GM21515 (cell line): ENCODE data around the gene SNX30.

Experiments
- ATAC-seq: cut with Tn5 transposase; IDR thresholded peaks from one replicate; pipeline ENCODE4 v1.9.1; 2021; ENCODE audit not compliant: unreplicated experiment

Gene SNX30

GRCh38 chr9:112914524-112914923, 164.0 kb downstream of the SNX30 start:
- no peak for ATAC-seq

- ATAC-seq = no peak
Measured at GRCh38 chr9:112917047-112917986, 166.8 kb downstream of the SNX30 start.

- ATAC-seq = no peak
Measured at GRCh38 chr9:112917987-112918362, 167.4 kb downstream of the SNX30 start.

GRCh38 chr9:112921549-112921948, 171.0 kb downstream of the SNX30 start:
- no peak for ATAC-seq
